GM23248 (cell line): ENCODE results near the gene DCLK2. TPM values are rescaled to one million over a fixed set of nuclear protein-coding genes. Genes with fewer than 3 reads are reported as not detected.

Experiments
- DNase-seq: peaks from one replicate; pipeline ENCODE4 v3.0.0-alpha.2; 2015
- H2AFZ ChIP-seq: fragments of 200-600 bp; sonication (generic); 2 replicates; pipeline ENCODE4 v1.6.1; 2016; ENCODE audit warnings: antibody characterized with exemption
- H3F3A ChIP-seq: fragments of 200-600 bp; sonication (generic); 2 replicates; pipeline ENCODE4 v1.6.1; 2016; ENCODE audit warnings: mild to moderate bottlenecking, antibody characterized with exemption, mixed run types; ENCODE audit not compliant: insufficient read depth
- H3K27ac ChIP-seq: fragments of 200-600 bp; sonication (generic); 2 replicates; pipeline ENCODE4 v1.5.1; 2016; ENCODE audit warnings: mild to moderate bottlenecking
- H3K27me3 ChIP-seq: fragments of 200-600 bp; sonication (generic); replicated peaks from 2 replicates; pipeline ENCODE4 v1.6.1; 2016; ENCODE audit warnings: mild to moderate bottlenecking; ENCODE audit not compliant: insufficient read depth
- H3K36me3 ChIP-seq: fragments of 200-600 bp; sonication (generic); 2 replicates; pipeline ENCODE4 v1.6.1; 2016; ENCODE audit warnings: low read depth, mild to moderate bottlenecking
- H3K4me1 ChIP-seq: fragments of 200-600 bp; sonication (generic); 2 replicates; pipeline ENCODE4 v1.6.1; 2016; ENCODE audit warnings: mild to moderate bottlenecking; ENCODE audit not compliant: insufficient read depth
- H3K4me2 ChIP-seq: fragments of 200-600 bp; sonication (generic); one replicate; pipeline ENCODE4 v1.6.1; 2016; ENCODE audit warnings: mild to moderate bottlenecking; ENCODE audit not compliant: unreplicated experiment
- H3K4me3 ChIP-seq: fragments of 200-600 bp; sonication (generic); 2 replicates; pipeline ENCODE4 v1.5.1; 2016; ENCODE audit warnings: mild to moderate bottlenecking
- H3K79me2 ChIP-seq: fragments of 200-600 bp; sonication (generic); 2 replicates; pipeline ENCODE4 v1.6.1; 2016; ENCODE audit warnings: mild to moderate bottlenecking; ENCODE audit not compliant: insufficient read depth
- H3K9ac ChIP-seq: fragments of 200-600 bp; sonication (generic); 2 replicates; pipeline ENCODE4 v1.6.1; 2016; ENCODE audit warnings: mild to moderate bottlenecking
- H3K9me2 ChIP-seq: fragments of 200-600 bp; sonication (generic); 2 replicates; pipeline ENCODE4 v1.6.1; 2016; ENCODE audit warnings: mixed run types, mild to moderate bottlenecking, moderate library complexity; ENCODE audit not compliant: insufficient read depth
- H3K9me3 ChIP-seq: fragments of 200-600 bp; sonication (generic); one replicate; pipeline ENCODE4 v1.6.1; 2017; ENCODE audit warnings: low read depth
- H4K20me1 ChIP-seq: fragments of 200-600 bp; sonication (generic); 2 replicates; pipeline ENCODE4 v1.6.0; 2016; ENCODE audit not compliant: insufficient read depth
- EZH2 ChIP-seq: fragments of 200-600 bp; sonication (generic); IDR thresholded peaks from 2 replicates; pipeline ENCODE4 v1.6.1; 2018; ENCODE audit warnings: antibody characterized with exemption, mild to moderate bottlenecking; ENCODE audit not compliant: insufficient read depth, poor library complexity, severe bottlenecking
- EZH2phosphoT487 ChIP-seq: fragments of 200-600 bp; sonication (generic); IDR thresholded peaks from 2 replicates; pipeline ENCODE4 v1.6.1; 2018; ENCODE audit warnings: antibody characterized with exemption, moderate library complexity, mild to moderate bottlenecking, low read depth; ENCODE audit not compliant: insufficient read depth
- WGBS, 2 experiments: methylation state at CpG; one replicate each; pipeline ENCODE4 v1.1.6; 2015 to 2017; ENCODE audit warnings: low lambda C conversion rate in 2 of 2, low coverage in 1 of 2; ENCODE audit errors: missing lambda C conversion rate in 2 of 2; 5-methylcytosine and 5-hydroxymethylcytosine counted together
- in situ Hi-C: fragments of 300-500 bp; cut with MboI; formaldehyde crosslinking; loops from 2 replicates; pipeline ENCODE4 v1.15.0; 2020
- polyA plus RNA-seq: library from polyadenylated mRNA; unstranded; fragments of >200 nt; fragmentation: Nextera tagmentation; extraction: Ambion mirVana; gene quantifications from 2 replicates; pipeline ENCODE4 v1.2.1, GENCODE V29; 2016
- total RNA-seq: library from RNA; depleted of rRNA; stranded (reverse); fragments of >200 nt; shearing (Covaris generic); gene quantifications from 2 replicates; pipeline ENCODE4 v1.2.3, GENCODE V29; 2014

DCLK2 gene
- total and polyA plus RNA-seq, 2 experiments from 2014 or later: 1.3 to 2.9 TPM

DNA sequence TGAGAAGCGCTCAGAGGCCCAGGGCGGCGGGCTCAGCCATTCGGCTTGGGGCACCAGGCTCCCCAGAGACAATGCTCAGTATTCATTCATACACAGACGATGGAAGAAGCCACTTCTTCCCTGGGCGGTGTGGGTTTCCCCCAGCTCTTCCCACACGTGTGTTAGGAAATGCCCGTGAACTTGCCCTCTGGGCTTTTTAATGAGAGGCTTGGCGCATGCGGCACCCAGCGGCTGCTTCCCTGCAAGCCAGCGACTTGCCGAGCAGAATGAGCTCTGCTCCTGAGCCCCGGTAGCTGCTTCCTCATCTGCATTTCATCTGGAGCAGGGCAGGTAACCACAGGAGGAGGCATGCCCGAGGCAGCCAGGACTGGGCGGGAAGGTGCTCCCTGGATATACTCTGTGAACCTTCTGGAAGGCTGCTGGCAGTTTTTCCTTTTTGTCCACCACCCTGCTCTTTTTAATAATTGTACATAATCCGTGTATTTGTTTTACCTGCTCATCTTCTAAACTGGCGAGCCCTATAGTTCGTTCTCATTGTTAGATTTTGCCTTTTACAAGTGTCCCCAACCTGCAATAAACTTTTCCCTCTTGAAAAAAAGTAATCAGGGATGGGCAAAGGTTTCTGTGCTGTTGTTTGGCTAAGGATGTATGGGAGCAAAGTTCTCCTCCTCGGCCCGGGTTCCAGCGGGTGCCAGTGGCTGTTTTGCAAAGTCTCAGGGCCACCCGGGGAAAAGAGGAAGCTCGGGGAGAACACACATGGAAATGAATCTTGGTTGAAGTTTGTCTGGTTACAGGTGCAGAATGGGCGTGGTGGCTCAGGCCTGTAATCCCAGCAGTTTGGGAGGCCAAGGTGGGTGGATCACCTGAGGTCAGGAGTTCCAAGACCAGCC lies 178.8 kb downstream of the DCLK2 start:
- WGBS, 2 experiments: 95 to 97% methylated on average over 25 of the region's 25 CpGs
- DNase-seq: no peak
- TF ChIP-seq EZH2phosphoT487: no peak
- TF ChIP-seq EZH2: no peak
- Histone ChIP-seq H3K4me1 (no peaks in the 10 kb centered on the region), H3K27ac (no peak overlapping the region), H3K9ac (no peak overlapping the region), H3K79me2 (no peaks in the 10 kb centered on the region), H3K4me3 (no peak overlapping the region), H3K9me2 (no peaks in the 10 kb centered on the region), H3F3A (no peaks in the 10 kb centered on the region; the same call in 1 of the 2 replicates), H3K9me3 (no peaks in the 10 kb centered on the region), H3K4me2 (no peak overlapping the region), H3K36me3 (no peaks in the 10 kb centered on the region), H4K20me1 (no peaks in the 10 kb centered on the region), H3K27me3 (no peaks in the 10 kb centered on the region), H2AFZ (no peak overlapping the region)
- in situ Hi-C loops: no loop called here

DNA sequence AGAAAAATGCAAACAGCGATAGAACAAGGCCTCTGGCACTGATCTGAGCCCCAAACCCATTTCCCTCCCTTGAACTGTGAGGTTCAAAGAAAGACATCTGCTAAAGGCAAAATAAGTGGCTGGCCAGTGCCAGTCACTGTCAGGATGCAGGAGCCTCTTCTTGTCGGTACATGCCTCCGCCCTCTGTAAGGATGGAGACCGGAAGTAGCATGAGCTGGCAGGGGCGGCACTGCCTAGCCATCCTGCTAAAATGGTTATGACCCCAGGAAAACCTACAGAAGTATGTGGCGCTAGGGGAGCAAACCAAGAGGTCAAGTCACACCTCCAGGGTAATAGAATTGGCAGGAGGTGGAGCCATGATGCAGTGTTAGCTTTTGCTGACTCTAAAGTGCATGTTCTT lies 180.3 kb downstream of the DCLK2 start:
- TF ChIP-seq EZH2 (no peak), EZH2phosphoT487 (no peak)
- Histone ChIP-seq H3K79me2 (no peaks in the 10 kb centered on the region), H3K9me2 (no peaks in the 10 kb centered on the region), H3K27me3 (no peaks in the 10 kb centered on the region), H3K36me3 (no peaks in the 10 kb centered on the region), H3K27ac (no peak overlapping the region), H4K20me1 (no peaks in the 10 kb centered on the region), H3K9ac (no peak overlapping the region), H3K4me2 (no peak overlapping the region), H3K4me3 (no peak overlapping the region), H3K9me3 (no peaks in the 10 kb centered on the region), H3F3A (no peaks in the 10 kb centered on the region; the same call in 1 of the 2 replicates), H2AFZ (no peak overlapping the region), H3K4me1 (no peaks in the 10 kb centered on the region)
- in situ Hi-C loops: no loop called here
- WGBS, 2 experiments: 82 to 94% methylated on average over 6 of the region's 6 CpGs
- no peak for DNase-seq

DNA sequence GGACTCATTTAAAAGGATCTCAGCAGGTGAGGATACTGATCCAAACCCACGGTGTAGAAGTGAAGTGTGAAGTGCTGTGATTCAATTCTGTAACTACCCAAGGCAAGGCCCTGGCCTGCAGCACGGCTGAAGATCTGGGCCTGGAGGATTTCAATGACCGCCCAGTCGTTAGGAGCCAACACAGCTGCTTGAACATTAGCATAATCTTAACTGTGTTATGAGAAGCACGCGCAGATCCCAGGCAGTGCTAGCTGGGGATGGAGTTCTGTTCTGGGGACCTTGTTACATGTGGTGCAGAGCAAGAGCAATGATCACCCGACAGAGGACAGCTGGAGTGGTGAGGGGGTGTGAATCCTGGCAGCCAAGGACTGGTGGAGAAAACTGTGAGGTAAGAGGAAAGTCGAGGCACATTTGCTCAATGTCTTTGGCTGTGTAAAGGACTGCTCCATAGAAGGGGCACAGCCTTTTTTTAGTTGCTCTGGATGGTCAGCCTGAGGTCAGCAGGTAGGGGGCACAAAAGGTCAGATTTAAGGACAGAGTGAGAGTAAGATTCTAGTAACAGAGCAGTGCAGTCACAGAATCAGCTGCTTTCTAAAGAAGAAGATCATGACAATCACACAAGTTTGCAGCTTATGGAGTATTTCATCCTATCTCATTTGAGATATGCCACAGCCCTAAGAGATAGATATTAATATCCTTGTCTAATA lies 181.8 kb downstream of the DCLK2 start:
- no peak overlapping the region for H3K27ac ChIP-seq
- WGBS, 2 experiments: 57 to 62% methylated on average over 8 of the region's 8 CpGs
- H3K9me2 ChIP-seq: no peaks in the 10 kb centered on the region
- no peaks in the 10 kb centered on the region; the same call in 1 of the 2 replicates for H3F3A ChIP-seq
- H3K4me3 ChIP-seq: no peak overlapping the region
- no peaks in the 10 kb centered on the region for H4K20me1 ChIP-seq
- H3K4me2 ChIP-seq: no peak overlapping the region
- H2AFZ ChIP-seq: no peak overlapping the region
- peaks cover 7% of the 10 kb centered on the region for H3K4me1 ChIP-seq
- no peaks in the 10 kb centered on the region for H3K36me3 ChIP-seq
- H3K79me2 ChIP-seq: no peaks in the 10 kb centered on the region
- H3K9ac ChIP-seq: no peak overlapping the region
- no peak for DNase-seq
- H3K9me3 ChIP-seq: no peaks in the 10 kb centered on the region
- no peak for TF ChIP-seq EZH2phosphoT487
- TF ChIP-seq EZH2: no peak
- in situ Hi-C loops: no loop called here
- no peaks in the 10 kb centered on the region for H3K27me3 ChIP-seq

DNA sequence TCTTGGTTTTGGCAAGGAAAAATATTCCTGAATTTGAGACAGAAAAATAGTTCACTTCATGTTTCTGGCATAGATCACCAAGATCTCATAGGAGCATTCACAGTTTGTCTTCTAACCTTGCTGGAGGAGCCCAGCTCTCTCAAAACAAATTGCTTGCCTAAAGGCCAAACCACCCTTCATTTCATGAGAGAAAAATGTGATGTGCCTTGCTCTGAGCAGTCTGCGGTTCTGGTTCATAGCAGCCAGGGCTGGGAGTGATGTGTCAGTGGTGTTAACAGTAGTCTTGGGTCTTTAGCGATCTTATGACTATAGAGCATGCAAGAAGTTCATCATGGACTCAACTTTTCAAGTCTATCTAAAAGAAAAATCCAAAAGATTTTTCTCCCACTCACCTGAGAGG lies 183.3 kb downstream of the DCLK2 start:
- Histone ChIP-seq H4K20me1 (no peaks in the 10 kb centered on the region), H3K4me3 (no peak overlapping the region), H3K9ac (no peak overlapping the region), H3K4me2 (no peak overlapping the region), H3K79me2 (no peaks in the 10 kb centered on the region), H3K9me3 (no peaks in the 10 kb centered on the region), H3K27me3 (no peaks in the 10 kb centered on the region), H3K9me2 (no peaks in the 10 kb centered on the region), H3K36me3 (no peaks in the 10 kb centered on the region), H3F3A (no peaks in the 10 kb centered on the region; the same call in 1 of the 2 replicates), H2AFZ (no peak overlapping the region), H3K27ac (no peak overlapping the region), H3K4me1 (peaks cover 12% of the 10 kb centered on the region)
- in situ Hi-C loops: no loop called here
- DNase-seq: no peak
- 96 to 98% methylated on average over 2 of the region's 2 CpGs for WGBS, 2 experiments
- TF ChIP-seq EZH2phosphoT487 (no peak), EZH2 (no peak)
